Skin epidermis (tissue), 12 donors: Measurements from ENCODE around the gene RCAN3.
A peak's percentile ranks its signal among the peaks of the same experiment; 100 is the strongest.
"Not testable (repeated sequence)": the region's sequence is repeated elsewhere in the genome, so short reads cannot be mapped to it uniquely, and the experiment has no call there.

ENCODE experiments used
- H3K27ac ChIP-seq, 21 experiments: fragments of 200-600 bp; sonication (generic) in 11 of 21; one replicate each; pipeline ENCODE4 v1.5.0; 2020; ENCODE audit warnings: mild to moderate bottlenecking in 3 of 21, inconsistent platforms in 2 of 21, moderate library complexity in 2 of 21
- H3K4me3 ChIP-seq, 7 experiments: fragments of 200-600 bp; sonication (generic) in 2 of 7; one replicate each; pipeline ENCODE4 v1.5.0; 2020; ENCODE audit warnings: inconsistent platforms in 2 of 7, mild to moderate bottlenecking in 2 of 7, moderate library complexity in 1 of 7

The RCAN3 gene

DNA sequence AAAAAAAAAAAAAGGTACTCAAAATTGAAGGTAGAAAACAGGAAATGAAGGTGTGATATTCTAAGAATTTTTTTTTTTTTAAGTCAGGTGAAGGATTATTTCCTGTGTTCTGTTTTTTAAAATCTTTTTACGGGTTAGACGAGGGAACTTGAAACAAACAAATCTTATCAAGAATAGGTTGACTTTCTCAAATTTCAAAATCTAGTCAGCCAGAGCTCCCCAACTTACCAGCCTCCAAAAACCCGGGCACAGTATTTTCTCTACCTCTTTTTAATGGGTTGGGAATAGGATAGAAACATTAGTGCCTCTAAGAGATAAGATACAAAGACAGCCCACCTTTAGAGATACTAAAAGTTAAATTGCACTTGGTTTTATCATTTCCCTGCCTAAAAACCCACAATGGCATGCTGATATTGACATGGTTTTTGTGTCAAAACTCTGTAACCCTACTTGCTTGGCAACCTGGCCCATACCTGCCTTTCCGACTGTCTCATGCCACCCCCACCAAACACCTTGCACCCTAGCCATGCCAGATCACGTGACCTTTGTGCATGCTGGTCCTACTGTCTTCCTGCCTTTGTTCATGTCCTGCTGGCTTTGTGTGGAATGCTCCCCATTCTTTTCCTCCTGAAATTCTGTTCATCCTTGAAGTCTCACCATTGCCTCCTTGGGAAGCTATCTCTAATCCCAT, 4.2 kb downstream of the RCAN3 start:
- H3K4me3 ChIP-seq = no peak overlapping the region
- H3K27ac ChIP-seq = peak overlapping the region in 11 of 21 experiments; percentile 10 to 98 (median 26)

GRCh38 chr1:24507405-24507804, 4.8 kb downstream of the RCAN3 start:
- Histone ChIP-seq H3K27ac (peak overlapping the region in 8 of 21 experiments; percentile 11 to 98 (median 29)), H3K4me3 (no peak overlapping the region)

- no peak overlapping the region for H3K27ac ChIP-seq
- no peak overlapping the region for H3K4me3 ChIP-seq
These were observed 6.3 kb downstream of the RCAN3 start for GRCh38 chr1:24508911-24509310.

DNA sequence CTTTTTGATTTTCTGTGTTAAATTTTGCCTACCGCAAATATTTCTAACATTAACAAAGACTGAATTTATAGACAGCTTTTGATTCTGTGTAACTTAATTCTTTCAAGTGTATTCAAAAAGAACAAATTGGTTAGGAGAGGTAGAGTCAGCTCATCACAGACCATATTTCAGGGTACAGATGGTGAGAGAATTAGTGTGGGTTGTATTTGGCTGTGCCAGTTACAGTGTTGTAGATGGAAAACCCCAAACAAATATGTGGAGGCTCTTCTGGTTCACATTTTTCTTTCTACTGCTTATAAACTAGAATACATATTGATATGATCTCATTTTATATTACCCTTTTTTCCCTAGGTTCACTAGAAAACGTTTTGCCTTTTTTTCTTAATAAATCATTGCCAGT, 11.1 kb downstream of the RCAN3 start:
- Histone ChIP-seq H3K27ac (no peak overlapping the region), H3K4me3 (no peak overlapping the region)

GRCh38 chr1:24514946-24515345, 12.3 kb downstream of the RCAN3 start:
- no peak overlapping the region for H3K27ac ChIP-seq
- H3K4me3 ChIP-seq = no peak overlapping the region

DNA sequence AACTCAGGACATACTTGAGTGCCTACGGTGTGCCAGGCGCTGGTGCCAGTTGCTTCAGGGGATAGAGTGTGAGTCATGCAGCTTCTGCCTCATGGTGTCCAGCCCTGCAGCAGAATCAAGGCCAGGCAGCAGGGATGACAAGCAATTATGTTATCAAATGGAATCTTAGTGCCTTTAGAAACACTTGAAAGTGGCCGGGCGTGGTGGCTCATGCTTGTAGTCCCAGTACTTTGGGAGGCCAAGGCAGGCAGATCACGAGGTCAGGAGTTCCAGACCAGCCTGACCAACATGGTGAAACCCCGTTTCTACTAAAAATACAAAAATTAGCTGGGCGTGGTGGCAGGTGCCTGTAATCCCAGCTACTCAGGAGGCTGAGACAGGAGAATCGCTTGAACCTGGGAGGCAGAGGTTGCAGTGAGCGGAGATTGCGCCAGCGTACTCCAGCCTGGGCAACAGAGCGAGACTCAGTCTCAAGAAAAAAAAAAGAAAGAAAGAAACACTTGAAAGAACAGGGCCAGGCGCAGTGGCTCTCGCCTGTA, 13.1 kb downstream of the RCAN3 start:
- H3K27ac ChIP-seq = not testable (repeated sequence)

GRCh38 chr1:24516506-24516905, 13.9 kb downstream of the RCAN3 start:
- Histone ChIP-seq H3K4me3 (no peak overlapping the region), H3K27ac (no peak overlapping the region)

More for the DNA sequence above, 13.1 kb downstream of the RCAN3 start:
- not testable (repeated sequence) for H3K4me3 ChIP-seq

- H3K27ac ChIP-seq = no peak overlapping the region
- no peak overlapping the region for H3K4me3 ChIP-seq
These were observed 15.3 kb downstream of the RCAN3 start for GRCh38 chr1:24517898-24518297.

DNA sequence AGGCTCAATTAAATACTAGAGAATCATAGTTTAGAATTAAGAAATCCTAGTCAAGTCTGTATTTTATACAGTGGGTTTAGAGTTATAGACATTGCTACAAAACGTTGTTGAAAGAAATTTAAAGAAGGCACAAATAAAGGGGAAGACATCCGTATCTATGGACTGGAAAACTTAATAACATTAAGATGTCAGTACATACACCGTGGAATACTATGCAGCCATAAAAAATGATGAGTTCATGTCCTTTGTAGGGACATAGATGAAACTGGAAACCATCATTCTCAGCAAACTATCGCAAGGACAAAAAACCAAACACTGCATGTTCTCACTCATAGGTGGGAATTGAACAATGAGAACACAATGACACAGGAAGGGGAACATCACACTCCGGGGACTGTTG, 17.6 kb downstream of the RCAN3 start:
- H3K27ac ChIP-seq, H3K4me3 ChIP-seq: not testable (repeated sequence)

DNA sequence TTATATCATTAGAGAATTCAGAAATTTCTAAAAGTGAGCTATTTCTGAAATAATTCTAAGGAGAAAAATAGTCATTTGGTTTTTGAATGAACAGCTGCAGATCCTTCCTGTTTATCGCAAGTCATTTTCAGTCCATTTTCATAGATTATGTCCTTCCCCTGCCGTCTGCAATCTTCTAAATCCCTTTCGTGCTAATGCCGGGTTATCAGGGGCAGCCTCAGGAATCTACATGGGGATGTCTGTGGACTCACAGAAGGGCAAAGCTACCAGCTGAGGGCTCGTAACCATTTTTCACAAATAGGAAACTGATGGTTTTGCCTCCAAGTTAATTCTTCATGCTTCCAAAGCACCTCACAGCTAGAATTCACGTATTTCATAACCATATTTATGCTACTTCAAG, 23.0 kb downstream of the RCAN3 start:
- Histone ChIP-seq H3K4me3 (no peak overlapping the region), H3K27ac (no peak overlapping the region)

DNA sequence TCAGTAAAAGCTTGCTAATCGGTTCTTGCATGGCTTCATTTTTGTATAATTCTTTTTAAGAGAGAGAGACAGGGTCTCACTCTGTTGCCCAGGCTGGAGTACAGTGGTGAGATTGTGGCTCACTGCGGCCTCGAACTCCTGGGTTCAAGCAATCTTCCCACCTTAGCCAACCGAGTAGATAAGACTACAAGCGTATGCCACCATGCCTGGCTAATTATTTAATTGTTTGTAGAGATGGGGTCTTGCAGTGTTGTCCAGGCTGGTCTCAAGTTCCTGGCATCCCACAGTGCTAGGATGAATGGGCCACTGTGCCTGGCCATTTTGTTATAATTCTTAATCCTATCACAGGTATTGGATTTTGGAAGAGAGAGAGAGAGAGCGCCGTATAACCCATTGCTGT, 23.4 kb downstream of the RCAN3 start:
- H3K4me3 ChIP-seq = no peak overlapping the region

GRCh38 chr1:24526940-24527542, 24.4 kb downstream of the RCAN3 start:
- H3K27ac ChIP-seq = no peak overlapping the region

More for the DNA sequence above, 23.4 kb downstream of the RCAN3 start:
- no peak overlapping the region for H3K27ac ChIP-seq

DNA sequence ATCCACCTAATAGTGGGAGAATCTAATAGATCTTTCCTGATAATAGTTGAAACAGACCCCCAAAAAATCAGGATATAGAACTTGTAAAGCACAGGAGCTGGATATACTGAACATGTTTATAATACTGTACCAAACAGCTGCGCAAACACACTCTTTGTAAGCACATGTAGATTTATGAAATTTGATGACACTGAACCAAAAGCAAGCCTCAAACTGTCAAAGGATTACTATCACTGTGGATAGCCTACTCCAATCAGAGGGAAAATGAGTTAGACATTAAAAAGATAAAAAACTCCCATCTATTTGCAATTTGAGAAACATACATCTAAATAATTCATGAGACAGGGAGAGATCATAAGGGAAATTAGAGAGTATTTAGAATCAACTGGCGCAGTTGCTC, 26.1 kb downstream of the RCAN3 start:
- Histone ChIP-seq H3K27ac (no peak overlapping the region), H3K4me3 (no peak overlapping the region)

More at GRCh38 chr1:24526940-24527542, 24.4 kb downstream of the RCAN3 start:
- H3K4me3 ChIP-seq = no peak overlapping the region

GRCh38 chr1:24529292-24529691, 26.7 kb downstream of the RCAN3 start:
- not testable (repeated sequence) for H3K4me3 ChIP-seq, H3K27ac ChIP-seq

GRCh38 chr1:24535021-24535424, 32.4 kb downstream of the RCAN3 start:
- peak overlapping the region in 3 of 7 experiments; percentile 11 to 24 (median 22) for H3K4me3 ChIP-seq
- peak overlapping the region in 12 of 21 experiments; percentile 5 to 87 (median 70) for H3K27ac ChIP-seq

DNA sequence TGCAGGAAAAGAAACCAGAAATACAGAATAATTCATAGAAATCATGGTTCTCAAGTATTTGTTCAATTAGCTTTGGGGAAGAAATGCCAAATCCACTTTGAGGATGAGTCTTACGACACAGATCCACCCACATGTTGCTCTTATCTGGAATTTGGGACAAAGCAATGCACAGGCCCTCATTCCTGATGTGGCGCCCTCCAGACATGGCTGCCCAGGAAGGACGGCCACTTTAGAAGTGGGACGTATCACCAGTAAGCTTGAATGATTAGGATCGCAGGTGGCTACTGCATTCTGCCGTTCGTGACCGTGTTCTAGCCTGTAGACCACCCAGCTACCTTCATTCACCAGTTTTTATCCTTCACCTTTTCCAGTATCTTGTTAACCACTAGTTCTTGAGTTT, 33.1 kb downstream of the RCAN3 start:
- Histone ChIP-seq H3K4me3 (no peak overlapping the region), H3K27ac (peak overlapping the region in 8 of 21 experiments; percentile 20 to 87 (median 78))

DNA sequence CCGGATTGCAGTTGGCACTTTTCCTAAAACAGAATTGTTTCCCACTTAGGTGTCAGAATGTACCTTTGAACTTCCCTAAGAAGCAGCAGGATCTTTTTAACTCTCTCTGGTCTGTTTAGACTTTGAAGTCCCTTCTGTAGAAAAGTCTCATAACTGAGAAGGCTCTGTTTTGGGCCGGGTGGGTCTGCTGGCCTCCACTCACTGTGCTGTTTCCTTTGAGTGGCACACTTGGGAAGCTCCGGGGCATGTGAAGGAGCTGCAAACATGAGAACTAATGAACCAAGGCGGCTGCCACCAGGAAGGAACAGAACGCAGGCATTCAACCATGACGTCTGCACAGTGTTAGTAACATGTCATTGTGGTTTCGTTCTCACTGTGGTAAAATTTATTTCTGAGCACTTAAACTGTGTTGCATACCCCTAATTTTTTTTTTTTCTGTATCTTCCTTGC, 33.8 kb downstream of the RCAN3 start:
- Histone ChIP-seq H3K4me3 (no peak overlapping the region), H3K27ac (peak overlapping the region in 8 of 21 experiments; percentile 20 to 87 (median 65))

- Histone ChIP-seq H3K27ac (peak overlapping the region in 1 of 21 experiments; percentile 32), H3K4me3 (no peak overlapping the region)
These were observed 37.6 kb downstream of the RCAN3 start for GRCh38 chr1:24540051-24540905.

DNA sequence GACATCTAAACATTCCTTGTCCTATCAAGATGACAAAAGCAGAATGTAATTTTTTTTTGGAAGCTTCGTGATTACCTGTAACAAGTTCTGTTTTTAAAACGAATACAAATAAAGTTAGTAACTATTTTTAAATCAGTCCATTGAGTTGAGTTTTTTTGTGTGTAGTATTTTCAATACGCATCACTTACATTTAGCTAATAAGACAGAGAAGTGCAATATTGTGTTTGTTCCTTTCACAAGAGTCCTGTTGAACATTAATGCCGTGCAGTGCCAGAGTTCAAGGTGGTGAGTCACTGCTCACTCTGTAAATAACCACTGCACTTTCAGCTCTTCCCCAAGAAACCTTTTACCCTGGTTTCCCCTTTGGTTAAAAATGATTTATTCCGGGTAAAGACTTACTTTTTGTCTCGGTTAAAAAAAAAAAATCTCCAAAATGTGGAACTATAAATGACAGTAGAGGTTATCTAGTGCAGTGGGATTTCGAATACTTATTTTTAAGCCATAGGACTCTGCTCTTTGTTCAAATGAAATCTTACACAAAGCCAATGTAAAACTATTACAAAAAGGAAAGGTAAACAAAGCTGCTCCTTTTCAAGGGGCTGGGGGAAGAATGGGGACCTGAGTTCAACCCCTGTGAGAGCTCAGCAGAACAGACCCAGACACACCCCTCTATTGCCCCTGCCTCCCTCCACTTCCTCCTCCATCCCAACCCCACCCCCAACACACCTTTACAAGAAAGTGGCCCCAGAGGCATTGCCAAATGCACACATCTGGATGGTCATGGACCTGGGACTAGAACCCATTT, 38.5 kb downstream of the RCAN3 start:
- H3K4me3 ChIP-seq = no peak overlapping the region
- no peak overlapping the region for H3K27ac ChIP-seq
